Measurements from ENCODE around the gene IP6K3. TPM values are rescaled to one million over a fixed set of nuclear protein-coding genes. Genes with fewer than 3 reads are reported as not detected.

IP6K3 gene
- total RNA-seq, 1 experiment from 2014 or later, result not detected

DNA sequence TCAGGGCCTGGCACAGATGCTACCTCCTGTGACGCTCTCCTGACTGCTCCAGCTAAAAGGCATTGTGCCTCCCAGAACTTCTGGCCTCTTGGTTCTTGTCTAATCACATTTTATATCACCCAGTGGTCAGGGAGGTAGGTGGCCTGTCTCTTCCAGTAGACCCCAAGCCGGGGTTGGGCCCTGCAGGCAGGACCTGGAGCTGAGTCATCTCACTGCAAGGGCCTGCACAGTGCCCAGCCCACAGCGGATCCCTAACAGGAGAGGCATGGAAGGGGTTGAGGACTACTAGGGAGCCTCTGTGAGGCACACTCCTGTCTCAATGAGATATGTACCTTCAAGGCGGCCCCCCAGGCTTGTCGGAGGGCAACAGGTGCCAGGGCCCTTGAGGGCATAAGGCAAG, 35.9 kb upstream of the IP6K3 start:
- Histone ChIP-seq H3K9me3 (ENCODE audit: low read length) (no peaks in the 10 kb centered on the region), H3K4me3 (ENCODE audit: low read length) (no peak overlapping the region), H3K9me2 (replicated peaks; ENCODE audit: insufficient read depth, low read length) (no peaks in the 10 kb centered on the region), H4K20me1 (ENCODE audit: insufficient read depth, low read depth, low read length) (peaks cover 18% of the 10 kb centered on the region), H3K79me2 (ENCODE audit: low read length) (peaks cover 28% of the 10 kb centered on the region), H3K36me3 (ENCODE audit: insufficient read depth, low read length) (peaks cover 44% of the 10 kb centered on the region), H3K4me2 (ENCODE audit: low read depth, low read length, poor library complexity, severe bottlenecking) (no peak overlapping the region), H2AFZ (ENCODE audit: low read length) (no peak overlapping the region), H3K27ac (ENCODE audit: low read length) (no peak overlapping the region), H3K9ac (ENCODE audit: low read length) (no peak overlapping the region), H3K4me1 (ENCODE audit: low read length) (peaks cover 16% of the 10 kb centered on the region), H3K27me3 (ENCODE audit: low read length) (no peaks in the 10 kb centered on the region)
- no peak for DNase-seq

DNA sequence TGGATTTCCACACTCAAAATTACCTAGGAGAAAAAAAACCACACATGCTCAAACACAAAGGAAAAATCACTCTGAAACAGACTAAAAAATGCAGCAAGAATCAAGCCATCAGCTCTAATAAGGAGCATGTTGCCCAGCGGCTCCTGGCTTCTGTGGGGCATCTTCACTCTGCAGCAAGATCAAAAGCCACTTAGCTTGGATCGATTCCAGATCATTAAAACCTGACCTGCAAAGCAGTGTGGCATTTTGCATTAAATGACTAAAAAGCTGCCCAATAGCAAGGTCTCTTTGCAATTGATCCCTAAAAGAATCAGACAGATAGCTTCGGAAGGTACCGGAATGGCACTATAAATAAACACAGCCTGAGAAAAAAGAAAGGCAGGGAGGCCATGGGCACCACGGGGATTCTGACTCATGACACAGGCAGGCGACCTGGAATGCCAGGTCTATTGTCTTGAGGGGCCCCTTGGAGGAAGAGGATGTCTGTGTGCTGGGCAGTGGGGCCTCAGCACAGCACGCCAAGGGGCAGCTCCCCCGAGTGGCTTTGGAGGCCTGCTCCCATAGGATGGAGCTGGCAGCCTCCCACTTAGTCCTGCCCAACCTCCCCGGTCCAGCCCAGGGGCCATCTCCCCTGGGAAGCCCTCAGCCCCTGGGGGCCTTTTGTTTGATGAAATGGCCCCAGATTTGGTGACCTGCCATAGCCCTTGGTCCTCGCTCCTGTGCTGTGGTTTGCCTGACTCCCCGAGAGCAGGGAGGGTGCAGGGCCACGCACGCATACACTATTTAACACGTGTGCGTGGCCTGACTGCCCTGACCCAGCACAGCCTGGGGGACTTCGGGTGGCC, 34.6 kb upstream of the IP6K3 start:
- Histone ChIP-seq H3K4me1 (ENCODE audit: low read length) (peaks cover 4% of the 10 kb centered on the region), H3K27me3 (ENCODE audit: low read length) (no peaks in the 10 kb centered on the region), H2AFZ (ENCODE audit: low read length) (no peak overlapping the region), H3K4me3 (ENCODE audit: low read length) (no peak overlapping the region), H3K9ac (ENCODE audit: low read length) (no peak overlapping the region), H3K27ac (ENCODE audit: low read length) (no peak overlapping the region), H3K4me2 (ENCODE audit: low read depth, low read length, poor library complexity, severe bottlenecking) (no peak overlapping the region), H4K20me1 (ENCODE audit: insufficient read depth, low read depth, low read length) (0 out of 2 replicates have a peak, but pooled peaks cover 9% of the 10 kb centered on the region), H3K79me2 (ENCODE audit: low read length) (peaks cover 16% of the 10 kb centered on the region), H3K9me2 (replicated peaks; ENCODE audit: insufficient read depth, low read length) (no peaks in the 10 kb centered on the region), H3K36me3 (ENCODE audit: insufficient read depth, low read length) (peaks cover 41% of the 10 kb centered on the region), H3K9me3 (ENCODE audit: low read length) (no peaks in the 10 kb centered on the region)
- DNase-seq, result no peak

DNA sequence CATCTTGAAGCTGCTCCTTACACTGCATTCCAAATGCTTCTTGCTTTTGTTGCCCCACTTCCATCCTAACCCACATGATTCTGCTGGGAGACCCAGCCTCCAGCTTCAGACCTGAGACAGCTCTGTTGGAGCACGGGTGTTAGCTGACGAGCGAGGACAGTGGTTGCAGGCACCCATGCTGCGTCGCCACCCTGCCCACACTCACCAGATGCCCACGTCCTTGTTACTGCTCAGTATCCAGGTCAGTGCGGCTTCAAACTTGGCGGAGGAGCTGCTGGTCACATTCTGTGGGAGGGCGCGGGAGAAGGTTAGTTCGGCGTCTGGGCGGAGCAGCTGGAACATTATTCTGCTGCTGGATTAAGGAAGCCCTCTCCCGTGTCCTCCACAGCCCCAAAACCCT, 33.2 kb upstream of the IP6K3 start:
- no peak overlapping the region for H3K9ac ChIP-seq (ENCODE audit: low read length)
- H3K79me2 ChIP-seq (ENCODE audit: low read length), result peaks cover 2% of the 10 kb centered on the region
- no peak overlapping the region for H2AFZ ChIP-seq (ENCODE audit: low read length)
- DNase-seq, result no peak
- no peaks in the 10 kb centered on the region for H3K9me2 ChIP-seq (replicated peaks; ENCODE audit: insufficient read depth, low read length)
- H3K4me1 ChIP-seq (ENCODE audit: low read length), result no peaks in the 10 kb centered on the region
- H3K27me3 ChIP-seq (ENCODE audit: low read length), result no peaks in the 10 kb centered on the region
- H3K4me2 ChIP-seq (ENCODE audit: low read depth, low read length, poor library complexity, severe bottlenecking), result no peak overlapping the region
- H3K9me3 ChIP-seq (ENCODE audit: low read length), result no peaks in the 10 kb centered on the region
- H4K20me1 ChIP-seq (ENCODE audit: insufficient read depth, low read depth, low read length), result 0 out of 2 replicates have a peak, but pooled peaks cover 5% of the 10 kb centered on the region
- H3K4me3 ChIP-seq (ENCODE audit: low read length), result no peak overlapping the region
- peaks cover 44% of the 10 kb centered on the region for H3K36me3 ChIP-seq (ENCODE audit: insufficient read depth, low read length)
- H3K27ac ChIP-seq (ENCODE audit: low read length), result no peak overlapping the region

DNA sequence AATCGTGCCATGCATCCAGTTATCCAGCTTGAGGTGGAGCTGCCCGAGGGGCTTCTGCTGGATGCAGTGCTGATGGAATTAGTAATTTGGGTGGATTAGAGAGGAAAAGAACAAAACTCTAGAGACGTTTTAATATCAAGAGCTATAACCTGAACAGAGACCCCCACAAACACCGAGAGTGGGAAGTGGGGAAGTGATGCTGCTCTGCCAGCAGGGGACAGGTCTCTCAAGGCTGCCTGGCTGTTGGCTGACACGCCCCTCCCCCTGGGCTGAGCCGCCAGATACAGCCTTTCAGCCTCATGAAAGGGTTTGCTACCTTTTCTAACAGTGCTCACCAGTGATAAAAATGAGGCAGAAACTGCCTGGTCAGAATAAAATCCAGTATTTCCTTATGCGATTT, 32.6 kb upstream of the IP6K3 start:
- Histone ChIP-seq H3K9me3 (ENCODE audit: low read length) (no peaks in the 10 kb centered on the region), H4K20me1 (ENCODE audit: insufficient read depth, low read depth, low read length) (0 out of 2 replicates have a peak, but pooled peaks cover 5% of the 10 kb centered on the region)

DNA sequence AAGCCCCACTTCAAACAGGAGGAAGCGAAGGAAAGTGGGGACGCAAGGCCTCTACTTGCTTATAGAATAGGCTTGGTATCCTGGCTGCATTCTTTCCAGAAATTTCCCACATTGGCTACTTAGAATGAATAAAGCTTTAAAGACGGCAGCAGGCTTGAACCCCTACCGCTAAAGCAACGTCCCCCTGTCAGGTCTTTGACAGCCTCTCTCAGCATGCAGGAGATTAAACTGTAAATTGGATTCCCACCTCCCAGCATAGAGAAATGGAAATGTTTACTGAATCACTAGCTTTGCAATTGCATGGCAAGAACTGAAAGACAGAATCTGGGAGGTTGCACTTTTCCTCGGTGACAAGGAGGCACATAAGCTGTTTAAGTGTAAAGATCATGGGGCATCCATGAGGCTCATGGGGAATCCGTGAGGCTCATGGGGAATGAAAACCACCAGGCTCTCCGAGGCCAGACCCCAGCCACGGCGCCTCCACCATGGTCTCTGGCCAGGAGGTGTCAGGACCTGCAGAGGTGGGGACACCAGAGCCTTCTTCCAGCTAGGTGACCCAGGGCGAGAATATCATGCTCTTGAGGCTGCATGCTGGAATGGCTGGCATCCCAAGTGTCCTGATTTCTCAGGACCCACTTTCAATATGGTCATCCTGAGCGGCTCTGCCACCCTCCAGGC, 31.9 kb upstream of the IP6K3 start:
- Histone ChIP-seq H3K9ac (ENCODE audit: low read length) (no peak overlapping the region), H3K4me3 (ENCODE audit: low read length) (no peak overlapping the region), H4K20me1 (ENCODE audit: insufficient read depth, low read depth, low read length) (0 out of 2 replicates have a peak, but pooled peaks cover 8% of the 10 kb centered on the region), H3K4me1 (ENCODE audit: low read length) (no peaks in the 10 kb centered on the region), H3K9me3 (ENCODE audit: low read length) (no peaks in the 10 kb centered on the region), H2AFZ (ENCODE audit: low read length) (no peak overlapping the region), H3K27ac (ENCODE audit: low read length) (no peak overlapping the region), H3K4me2 (ENCODE audit: low read depth, low read length, poor library complexity, severe bottlenecking) (no peak overlapping the region), H3K79me2 (ENCODE audit: low read length) (no peaks in the 10 kb centered on the region), H3K9me2 (replicated peaks; ENCODE audit: insufficient read depth, low read length) (no peaks in the 10 kb centered on the region), H3K27me3 (ENCODE audit: low read length) (no peaks in the 10 kb centered on the region), H3K36me3 (ENCODE audit: insufficient read depth, low read length) (peaks cover 42% of the 10 kb centered on the region)
- no peak for DNase-seq

More for the DNA sequence above, 32.6 kb upstream of the IP6K3 start:
- Histone ChIP-seq H3K36me3 (ENCODE audit: insufficient read depth, low read length) (peaks cover 48% of the 10 kb centered on the region), H3K4me1 (ENCODE audit: low read length) (no peaks in the 10 kb centered on the region), H3K9me2 (replicated peaks; ENCODE audit: insufficient read depth, low read length) (no peaks in the 10 kb centered on the region), H3K27me3 (ENCODE audit: low read length) (no peaks in the 10 kb centered on the region), H3K27ac (ENCODE audit: low read length) (no peak overlapping the region), H2AFZ (ENCODE audit: low read length) (no peak overlapping the region), H3K9ac (ENCODE audit: low read length) (no peak overlapping the region), H3K79me2 (ENCODE audit: low read length) (no peaks in the 10 kb centered on the region), H3K4me2 (ENCODE audit: low read depth, low read length, poor library complexity, severe bottlenecking) (no peak overlapping the region), H3K4me3 (ENCODE audit: low read length) (no peak overlapping the region)
- no peak for DNase-seq

DNA sequence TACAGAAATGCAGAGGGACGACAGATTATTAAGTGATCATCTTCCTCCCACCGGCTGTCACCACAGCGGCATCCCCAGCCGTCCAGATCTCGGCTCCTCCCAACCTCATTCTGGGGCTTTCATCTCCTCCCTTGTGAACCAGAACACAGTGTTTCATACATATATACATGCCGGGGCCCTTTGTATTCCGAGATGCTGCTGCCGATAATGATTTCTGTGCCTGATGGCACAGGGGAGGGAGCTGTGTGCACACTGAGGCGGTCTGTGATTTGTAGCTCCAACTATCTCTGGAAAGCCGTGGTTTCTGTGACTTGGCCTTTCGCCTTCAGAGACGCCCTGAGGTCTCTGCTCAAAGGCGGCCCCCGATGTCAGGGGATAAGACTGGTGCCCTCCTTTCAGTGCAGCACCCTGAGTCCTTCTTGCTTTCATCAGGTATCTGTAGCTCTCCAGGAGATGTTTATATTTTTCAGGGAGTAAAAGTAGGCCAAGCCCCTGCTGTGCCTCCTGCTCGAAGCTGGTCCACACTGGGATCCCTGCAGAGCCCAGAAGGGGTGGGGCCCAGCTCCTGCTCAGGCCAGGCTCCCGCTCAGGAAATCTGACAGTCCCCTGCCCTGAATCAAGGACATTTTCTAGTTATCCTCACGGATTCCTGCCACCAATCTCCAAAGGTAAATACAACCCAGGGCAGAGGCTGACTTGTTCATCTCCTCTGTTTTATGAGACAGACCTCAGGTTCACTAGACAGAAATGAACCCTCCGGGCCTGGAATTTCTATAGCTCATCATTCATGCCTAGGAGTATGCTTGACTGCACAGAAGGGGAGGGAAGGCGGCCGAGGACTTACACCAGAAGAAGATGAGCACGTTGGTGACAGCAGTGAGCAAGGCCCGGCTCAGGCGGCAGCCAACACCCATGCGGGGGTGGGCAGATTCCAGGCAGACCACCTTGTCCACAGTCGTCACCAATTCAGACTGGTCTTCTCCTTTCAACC, 31.0 kb upstream of the IP6K3 start:
- DNase-seq, result no peak
- Histone ChIP-seq H3K27ac (ENCODE audit: low read length) (no peak overlapping the region), H3K4me3 (ENCODE audit: low read length) (no peak overlapping the region), H3K79me2 (ENCODE audit: low read length) (no peaks in the 10 kb centered on the region), H3K9me3 (ENCODE audit: low read length) (no peaks in the 10 kb centered on the region), H3K27me3 (ENCODE audit: low read length) (no peaks in the 10 kb centered on the region), H2AFZ (ENCODE audit: low read length) (no peak overlapping the region), H3K9me2 (replicated peaks; ENCODE audit: insufficient read depth, low read length) (no peaks in the 10 kb centered on the region), H3K4me2 (ENCODE audit: low read depth, low read length, poor library complexity, severe bottlenecking) (no peak overlapping the region), H3K9ac (ENCODE audit: low read length) (no peak overlapping the region), H3K36me3 (ENCODE audit: insufficient read depth, low read length) (peaks cover 37% of the 10 kb centered on the region), H4K20me1 (ENCODE audit: insufficient read depth, low read depth, low read length) (peaks cover 14% of the 10 kb centered on the region; the same call in 1 of the 2 replicates), H3K4me1 (ENCODE audit: low read length) (no peaks in the 10 kb centered on the region)

DNA sequence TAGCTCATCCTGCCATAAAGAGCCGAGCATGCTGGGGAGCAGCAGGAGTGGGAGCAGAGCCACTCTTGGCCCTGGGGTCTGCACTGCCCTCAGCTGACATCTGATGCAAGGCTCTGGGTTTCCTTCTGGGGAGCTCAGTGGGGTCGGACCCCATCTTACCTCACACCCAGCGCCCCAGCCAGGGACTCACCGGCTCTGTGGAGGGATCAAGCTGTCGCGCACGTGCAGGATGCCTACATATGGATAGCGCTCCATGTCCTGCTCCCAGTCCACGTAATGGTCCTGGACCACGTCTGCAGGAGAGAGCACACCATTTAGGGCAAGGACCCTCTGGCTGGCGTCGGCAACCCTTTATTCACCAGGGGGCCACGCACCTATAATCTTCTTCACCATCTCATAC, 30.1 kb upstream of the IP6K3 start:
- Histone ChIP-seq H3K27me3 (ENCODE audit: low read length) (no peaks in the 10 kb centered on the region), H3K27ac (ENCODE audit: low read length) (no peak overlapping the region), H3K9me2 (replicated peaks; ENCODE audit: insufficient read depth, low read length) (no peaks in the 10 kb centered on the region), H3K4me1 (ENCODE audit: low read length) (no peaks in the 10 kb centered on the region), H2AFZ (ENCODE audit: low read length) (no peak overlapping the region), H4K20me1 (ENCODE audit: insufficient read depth, low read depth, low read length) (peaks cover 19% of the 10 kb centered on the region; the same call in 1 of the 2 replicates), H3K4me2 (ENCODE audit: low read depth, low read length, poor library complexity, severe bottlenecking) (no peak overlapping the region), H3K79me2 (ENCODE audit: low read length) (no peaks in the 10 kb centered on the region), H3K9me3 (ENCODE audit: low read length) (no peaks in the 10 kb centered on the region), H3K4me3 (ENCODE audit: low read length) (no peak overlapping the region), H3K36me3 (ENCODE audit: insufficient read depth, low read length) (peaks cover 34% of the 10 kb centered on the region), H3K9ac (ENCODE audit: low read length) (no peak overlapping the region)
- DNase-seq, result no peak
